HUDEP-2 (cell line): ENCODE results near the gene THAP3.

Source experiments
- DNase-seq, 76 experiments: peaks; one replicate each; lab custom pipeline; 2025; ENCODE audit not compliant: unreplicated experiment in 76 of 76; lab: John Stamatoyannopoulos, UW

Gene THAP3

DNA sequence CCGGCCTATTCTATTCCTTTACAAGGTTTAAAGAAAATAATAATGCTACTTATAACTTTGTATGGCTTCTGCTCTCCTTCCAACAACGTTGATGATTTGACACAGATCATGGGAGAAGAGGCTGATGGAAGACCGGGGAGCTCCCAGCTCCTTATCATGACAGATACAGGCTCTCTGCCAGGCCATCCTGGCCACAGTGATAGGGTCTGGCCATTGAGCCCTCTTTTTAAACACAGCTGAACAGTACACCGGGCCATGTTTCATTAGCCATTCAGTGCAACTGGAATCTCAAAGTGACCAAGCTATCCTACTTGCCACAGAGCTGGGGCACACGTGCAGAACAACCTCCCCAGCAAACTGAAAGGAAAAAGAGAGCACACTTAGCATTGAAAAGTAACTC, 42.0 kb downstream of the THAP3 start:
- DNase-seq, result peak in 72 of 76 experiments; percentile 12 to 83 (median 56)

- peak in 6 of 76 experiments; percentile 3 to 35 (median 10) for DNase-seq
These were observed 42.5 kb downstream of the THAP3 start for GRCh38 chr1:6667139-6667538.

- DNase-seq, result no peak
These were observed 43.8 kb downstream of the THAP3 start for GRCh38 chr1:6668503-6668902.

DNA sequence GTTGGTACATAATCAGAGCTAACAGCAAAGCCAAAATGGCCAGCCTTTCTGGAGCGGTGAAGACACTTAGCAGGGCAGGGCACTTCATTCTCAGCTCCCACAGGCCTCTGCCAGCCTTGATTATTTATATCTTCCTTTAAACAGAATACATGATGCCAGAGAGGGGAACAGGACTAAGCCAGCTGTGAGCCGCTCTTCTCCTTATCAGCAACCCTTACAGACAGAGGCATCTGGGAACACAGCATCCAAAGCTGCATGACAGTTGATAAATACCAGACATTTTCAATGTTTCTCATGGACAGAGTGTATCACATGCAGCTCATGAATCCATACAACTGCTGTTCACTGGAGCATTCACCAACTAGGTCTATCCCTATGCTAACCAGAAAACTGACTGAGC, 47.9 kb downstream of the THAP3 start:
- peak in 72 of 76 experiments; percentile 32 to 96 (median 80) for DNase-seq

GRCh38 chr1:6673816-6674398, 49.2 kb downstream of the THAP3 start:
- no peak for DNase-seq

- DNase-seq, result no peak
These were observed 50.1 kb downstream of the THAP3 start for GRCh38 chr1:6674771-6675170.

DNA sequence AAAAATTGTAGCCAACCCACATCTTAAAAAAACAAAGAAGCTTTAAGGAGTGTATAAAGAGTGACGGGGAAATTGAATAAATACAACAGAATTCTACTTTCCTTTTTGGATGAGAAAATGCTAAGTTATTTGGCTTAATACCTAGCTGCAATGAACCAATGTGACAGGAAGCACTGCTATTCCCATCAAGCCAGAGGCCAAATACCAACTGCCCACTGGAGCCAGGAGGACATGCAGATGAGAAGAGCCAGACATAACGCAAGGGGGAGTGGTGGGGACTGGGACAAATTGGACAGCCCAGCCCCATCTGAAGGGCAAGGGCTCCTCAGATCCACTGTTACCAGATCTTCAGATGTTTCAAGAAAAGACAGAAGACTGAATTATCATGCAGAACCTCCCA, 51.3 kb downstream of the THAP3 start:
- no peak for DNase-seq
